NCI-H2196 treated with DMSO at 0.1 percent for 48 hours (cell line): Measurements from ENCODE around the gene AIG1.

ENCODE experiments used
- DNase-seq: peaks from one replicate; lab custom pipeline; 2025; ENCODE audit not compliant: unreplicated experiment; lab: John Stamatoyannopoulos, UW

Gene AIG1

DNA sequence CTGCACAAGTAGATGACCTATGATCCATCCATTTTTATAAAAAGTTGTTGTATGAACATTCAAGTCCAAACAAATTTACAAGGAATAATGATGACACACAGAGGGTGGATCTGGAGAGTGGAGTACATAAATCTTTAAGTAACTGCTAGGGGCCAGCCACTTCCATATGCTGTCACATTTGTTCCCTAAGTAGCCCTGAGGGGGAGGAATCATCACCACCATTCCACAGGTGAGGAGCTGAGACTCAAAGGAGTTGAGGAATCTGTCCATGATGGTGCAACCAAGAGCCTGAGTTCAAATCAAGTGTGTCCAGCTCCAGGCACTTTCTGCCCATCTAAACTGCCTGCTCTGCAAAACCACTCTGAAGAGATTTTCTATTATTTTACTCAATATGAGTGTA is 132.1 kb downstream of the AIG1 start:
- no peak for DNase-seq

DNA sequence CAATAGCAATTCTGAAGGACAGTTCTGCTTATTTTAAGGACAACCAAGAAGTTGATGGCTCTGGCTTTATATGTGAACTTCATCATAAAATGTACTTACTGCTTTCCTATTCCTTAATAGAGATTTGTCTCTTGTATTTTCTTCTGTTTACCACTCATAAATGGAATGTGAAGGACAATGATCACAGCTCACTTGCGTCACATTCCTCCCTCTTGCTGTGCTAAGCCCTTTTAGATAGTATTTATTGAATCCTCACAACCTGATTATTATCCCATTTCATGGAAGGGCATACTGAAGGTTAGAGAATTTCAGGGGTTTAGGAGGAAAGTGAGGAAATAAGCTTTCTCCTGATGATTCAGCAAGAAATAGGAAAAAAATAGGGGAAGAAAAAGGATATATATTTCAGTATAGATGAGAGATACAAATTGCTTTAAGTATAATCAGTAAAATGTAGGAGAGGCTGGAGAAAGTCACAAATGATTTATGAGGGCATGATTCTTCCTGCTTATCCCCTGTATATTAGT is 132.9 kb downstream of the AIG1 start:
- no peak for DNase-seq

DNA sequence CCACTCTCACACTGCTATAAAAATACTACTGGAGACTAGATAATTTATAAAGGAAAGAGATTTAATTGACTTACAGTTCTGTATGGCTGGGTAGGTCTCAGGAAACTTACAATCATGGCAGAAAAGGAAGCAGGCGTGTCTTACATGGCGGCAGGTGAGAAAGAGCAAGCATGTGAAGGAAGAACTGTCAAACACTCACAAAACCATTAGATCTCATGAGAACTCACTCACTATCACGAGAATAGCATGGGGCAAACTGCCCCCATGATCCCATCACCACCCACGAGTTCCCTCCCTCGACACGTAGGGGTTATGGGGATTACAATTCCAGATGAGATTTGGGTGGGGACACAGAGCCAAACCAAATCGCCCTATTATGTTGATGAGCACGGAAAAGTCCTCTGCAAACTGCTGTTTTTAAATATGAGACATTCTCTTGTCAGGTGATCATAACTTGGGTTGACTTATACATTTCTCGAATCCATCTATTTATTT is 133.5 kb downstream of the AIG1 start:
- no peak for DNase-seq

DNA sequence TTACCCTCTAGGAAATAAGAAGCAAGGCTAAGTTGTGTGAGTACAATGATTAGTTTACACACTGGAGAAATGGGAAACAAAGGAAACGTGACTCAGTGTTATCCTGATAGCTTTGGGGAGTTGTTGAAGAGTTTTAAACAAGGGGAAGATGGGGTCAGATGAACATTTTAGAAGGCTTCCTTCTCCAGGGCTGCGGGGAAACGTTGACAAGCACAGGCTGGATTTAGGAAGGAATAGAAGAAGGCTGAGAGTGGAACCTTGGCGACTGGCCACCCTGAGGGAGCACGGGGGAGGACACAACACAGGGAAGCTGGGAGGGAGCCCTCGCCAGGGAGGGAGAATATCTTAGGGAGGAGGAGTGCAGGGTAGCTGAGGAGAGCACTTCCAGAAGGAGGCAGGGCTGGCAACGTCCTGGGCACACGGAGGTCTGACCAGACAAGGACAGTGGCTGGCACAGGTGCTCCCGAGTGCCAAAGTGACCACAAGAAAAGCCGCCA is 134.7 kb downstream of the AIG1 start:
- no peak for DNase-seq

DNA sequence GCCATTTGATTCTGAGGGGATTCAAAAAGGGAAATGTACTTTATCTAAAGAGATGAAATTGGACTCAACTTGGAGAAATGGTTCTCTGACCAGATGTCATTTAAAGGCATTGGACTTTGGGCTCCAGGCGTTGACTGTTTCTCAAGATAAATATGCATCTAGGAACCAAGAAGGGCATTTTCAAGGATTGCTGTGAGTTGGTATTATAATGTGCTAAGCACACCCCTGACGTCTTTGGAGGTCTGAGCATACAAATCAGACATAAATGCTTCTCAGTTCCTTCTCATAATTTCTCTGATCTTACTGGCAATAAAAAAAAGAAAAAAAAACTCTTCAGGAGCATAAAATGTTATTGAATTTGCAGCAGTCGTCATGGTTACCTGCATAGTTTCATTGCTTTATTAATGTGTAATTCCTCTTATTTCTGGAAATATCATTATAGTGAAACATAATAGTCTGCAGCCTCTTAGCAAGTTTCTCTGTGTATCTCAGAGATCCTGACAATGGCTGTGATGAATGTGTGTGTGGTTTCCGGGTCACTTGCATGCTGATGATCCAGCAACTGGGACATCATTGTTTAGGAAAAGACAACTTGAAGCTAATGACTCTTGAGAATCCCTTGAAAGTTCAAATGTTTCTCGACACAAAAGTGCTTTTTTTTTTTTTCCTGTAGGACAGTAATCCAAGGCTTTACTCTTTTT is 136.0 kb downstream of the AIG1 start:
- no peak for DNase-seq

DNA sequence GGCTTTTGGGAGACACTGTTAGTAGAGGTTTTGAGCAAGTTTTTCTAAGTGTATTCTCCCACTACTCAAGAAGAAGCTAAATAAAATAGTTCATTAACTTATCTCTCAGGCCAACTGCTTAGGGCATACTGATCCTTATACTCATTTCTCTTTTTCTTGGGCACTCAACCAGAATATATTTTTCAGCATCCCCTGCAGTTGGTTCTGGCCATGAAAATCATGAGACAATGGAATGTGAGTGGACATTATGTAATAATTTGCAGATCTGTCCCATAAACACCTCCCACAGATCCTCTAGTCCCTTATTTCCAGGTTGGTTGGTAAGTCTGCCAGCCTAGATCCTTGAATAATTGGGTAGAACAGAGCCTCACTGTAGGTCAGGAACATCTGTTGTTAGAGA is 136.7 kb downstream of the AIG1 start:
- DNase-seq = no peak

DNA sequence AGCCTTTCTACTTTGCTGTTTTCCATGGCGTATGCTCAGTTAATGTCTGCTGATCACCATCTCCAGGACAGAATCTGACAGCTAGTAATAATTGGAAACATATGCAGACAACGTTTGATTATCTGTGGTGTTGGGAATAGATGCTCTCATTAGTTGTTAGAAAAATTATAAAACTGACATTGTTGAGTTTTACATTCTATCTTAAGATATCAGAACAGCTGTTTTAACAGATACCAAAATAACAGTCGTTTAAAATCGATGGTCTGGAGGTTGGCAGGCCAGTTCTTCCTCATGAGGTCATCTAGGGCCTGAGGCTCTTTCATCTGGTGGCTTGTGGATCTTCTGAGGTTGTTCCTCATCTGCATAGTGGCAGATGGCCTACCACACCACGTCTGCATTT is 137.6 kb downstream of the AIG1 start:
- DNase-seq = no peak

DNA sequence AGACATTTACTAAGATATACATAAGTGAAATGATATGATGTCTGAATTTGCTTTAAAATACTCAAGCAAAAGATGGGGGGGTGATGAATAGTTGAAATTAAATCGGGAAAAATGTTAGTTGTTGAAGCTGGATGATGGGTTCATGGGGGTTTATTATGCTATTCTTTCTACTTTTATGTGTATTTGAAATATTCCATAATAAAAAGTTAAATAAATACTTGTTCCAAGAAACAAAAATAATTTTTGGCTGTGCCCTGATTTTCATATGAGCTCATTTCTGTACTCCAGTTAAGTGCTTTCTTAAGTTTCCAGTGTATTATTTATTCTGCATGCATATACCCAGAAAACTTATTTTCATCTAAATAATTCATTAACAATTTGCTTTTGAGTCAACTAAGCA is 138.6 kb downstream of the AIG1 start:
- DNase-seq = no peak

DNA sequence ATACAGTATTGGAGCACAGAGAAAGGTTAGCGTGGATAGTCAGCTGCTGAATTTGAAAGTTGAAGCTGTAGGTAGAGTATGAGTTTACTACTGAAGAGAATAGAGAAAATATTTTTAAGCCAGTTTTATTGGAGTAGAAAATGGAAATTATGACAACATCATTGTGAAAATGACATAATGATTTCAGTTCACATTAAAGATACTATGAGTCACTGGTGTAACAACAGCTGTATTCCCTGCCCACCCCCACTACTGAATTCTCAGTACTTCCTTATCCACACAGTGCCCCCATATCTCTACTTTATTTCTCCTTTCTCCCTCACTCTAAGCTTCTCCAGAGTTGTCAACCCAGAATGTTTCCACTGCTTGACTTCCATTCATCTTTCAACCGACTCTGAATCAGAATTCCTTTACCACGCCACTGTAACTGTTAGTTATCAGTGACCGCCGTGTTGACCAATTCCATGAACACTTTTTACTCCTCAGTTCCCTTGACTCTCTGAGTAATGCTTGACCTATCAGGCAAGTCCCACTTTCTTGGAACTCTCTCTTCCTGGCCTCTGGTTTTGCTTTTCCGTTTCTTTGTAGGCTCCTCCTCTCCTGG is 139.6 kb downstream of the AIG1 start:
- no peak for DNase-seq

DNA sequence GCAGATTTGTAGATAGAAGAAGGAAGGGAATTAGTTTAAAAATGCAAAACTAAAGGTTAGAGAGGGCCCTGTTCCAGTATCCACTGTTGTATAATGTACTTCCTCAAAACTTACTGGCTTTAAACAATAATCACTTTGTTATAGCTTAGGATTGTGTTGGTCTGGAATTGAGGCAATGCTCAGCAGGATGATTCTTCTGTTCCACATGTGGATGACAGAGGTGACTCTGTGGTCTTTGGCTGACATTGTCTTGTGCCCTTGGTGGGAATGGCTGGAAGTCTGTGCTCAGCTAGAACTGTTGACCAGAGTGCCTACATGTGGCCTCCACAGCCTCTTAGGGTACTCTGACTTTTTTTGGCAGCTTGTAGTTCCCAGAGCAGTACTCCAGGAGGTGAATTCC is 143.4 kb downstream of the AIG1 start:
- DNase-seq = no peak

DNA sequence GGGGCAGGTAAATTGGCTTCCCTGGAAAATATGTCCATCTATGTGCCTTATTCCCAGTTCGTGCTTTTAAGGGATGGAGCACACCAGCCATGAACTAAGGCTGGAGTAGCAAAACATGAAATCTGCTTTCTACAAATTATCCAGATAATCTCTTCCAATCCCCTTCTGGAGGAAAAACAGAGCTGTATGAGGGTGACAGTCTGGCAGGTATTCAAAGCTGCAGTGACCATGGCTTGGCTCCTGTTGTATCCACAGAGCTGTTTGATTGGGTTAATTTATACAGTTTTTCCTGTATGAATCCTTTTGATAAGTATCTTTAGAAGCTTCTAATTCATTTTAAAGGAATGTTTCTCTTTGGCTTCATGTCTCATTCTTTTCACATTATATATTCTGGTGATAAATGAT is 144.4 kb downstream of the AIG1 start:
- no peak for DNase-seq

DNA sequence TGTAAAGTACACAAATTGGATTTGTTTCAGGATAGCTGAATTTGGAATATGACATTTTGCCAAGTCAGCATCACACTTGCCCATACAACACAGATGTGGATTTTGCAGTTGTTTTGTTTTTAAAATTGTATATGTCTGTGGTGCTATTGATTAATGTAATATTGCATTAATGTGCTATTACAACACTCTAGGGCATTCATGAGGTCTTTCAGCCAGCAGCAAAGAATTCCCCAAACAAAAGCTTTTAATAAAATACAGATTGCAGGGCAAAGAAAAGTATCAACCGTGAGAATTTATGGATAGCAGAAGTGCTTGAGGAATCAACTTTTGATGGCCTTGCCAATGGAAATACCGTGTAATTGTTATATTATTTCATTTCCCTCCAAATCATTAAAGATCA is 144.9 kb downstream of the AIG1 start:
- no peak for DNase-seq

DNA sequence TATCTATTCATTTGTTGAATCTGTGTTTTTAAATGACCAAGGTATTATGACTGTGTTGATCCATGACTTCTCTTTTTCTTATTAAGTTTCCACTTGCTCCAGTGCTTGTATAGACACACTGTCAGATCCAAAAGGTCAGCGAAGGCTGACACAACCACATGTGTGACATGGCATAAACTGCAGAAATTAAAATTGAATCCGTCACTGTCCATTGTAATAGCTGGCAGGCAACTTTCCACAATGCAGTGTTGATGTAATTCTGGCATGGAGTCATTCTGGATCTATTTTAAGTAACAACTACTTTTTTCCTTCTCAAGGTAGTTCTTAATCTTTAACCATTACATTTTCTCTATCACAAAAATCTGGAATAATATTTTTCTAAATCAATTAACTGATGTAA is 145.3 kb downstream of the AIG1 start:
- DNase-seq = no peak

DNA sequence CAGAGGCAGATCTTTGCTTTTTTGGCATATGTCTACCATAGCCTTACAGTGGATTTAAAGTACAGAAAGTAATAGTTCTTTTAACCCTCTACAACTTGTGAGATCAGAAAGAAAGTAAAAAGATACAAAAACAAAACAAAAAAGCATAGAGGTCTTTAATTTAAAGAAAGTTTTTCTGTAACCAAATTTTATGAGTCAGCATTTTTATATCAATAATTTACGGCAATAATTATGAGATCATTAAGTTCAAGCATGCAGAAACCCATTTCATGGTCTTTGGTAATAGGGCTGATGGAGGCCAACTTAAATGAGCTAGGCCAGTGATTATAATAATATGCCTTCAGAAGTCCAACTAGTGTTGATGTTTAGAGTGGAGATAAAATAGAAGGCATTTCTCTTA is 145.9 kb downstream of the AIG1 start:
- DNase-seq = no peak

DNA sequence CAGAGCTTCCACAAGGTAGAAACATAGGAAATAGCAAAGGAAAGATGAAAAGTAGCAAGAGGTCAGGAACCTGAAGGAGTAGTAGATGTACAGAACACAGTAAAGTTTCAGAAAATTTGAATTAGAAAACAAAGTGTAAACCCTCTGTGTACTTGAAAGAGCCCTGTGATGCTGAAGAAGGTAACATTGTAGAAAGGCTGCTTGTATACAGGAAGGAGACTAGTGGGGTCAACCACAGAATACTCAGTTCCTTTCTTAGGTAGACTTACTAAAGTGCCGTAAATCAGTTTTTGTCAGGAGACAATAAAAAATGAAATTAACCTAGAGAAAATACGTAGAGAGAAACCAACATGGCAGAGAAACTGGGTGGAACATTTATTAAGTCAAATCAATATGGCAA is 149.7 kb downstream of the AIG1 start:
- no peak for DNase-seq

DNA sequence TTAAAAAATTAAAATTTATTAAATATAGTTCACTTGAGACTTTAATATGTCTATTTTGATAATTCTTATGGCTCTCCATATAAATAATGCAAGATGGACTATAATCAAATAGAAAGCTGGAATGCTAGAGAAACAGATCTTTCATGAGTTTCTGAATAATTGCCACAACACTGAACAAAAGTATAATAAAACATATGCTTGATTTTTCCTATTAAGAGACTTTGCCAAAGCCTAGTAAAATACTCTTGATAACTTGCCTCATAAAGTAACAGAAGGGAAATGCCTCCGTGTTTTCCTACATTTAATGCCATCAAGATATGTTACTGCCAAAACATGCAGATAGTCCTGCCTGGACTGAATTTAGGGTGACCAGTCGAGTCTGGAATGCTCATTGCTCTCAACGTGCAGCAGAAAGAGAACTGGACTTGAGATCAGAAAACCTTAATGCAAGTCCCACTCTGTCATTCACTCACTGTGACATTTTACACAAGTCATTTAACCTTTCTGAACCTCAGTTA is 153.2 kb downstream of the AIG1 start:
- DNase-seq = no peak

DNA sequence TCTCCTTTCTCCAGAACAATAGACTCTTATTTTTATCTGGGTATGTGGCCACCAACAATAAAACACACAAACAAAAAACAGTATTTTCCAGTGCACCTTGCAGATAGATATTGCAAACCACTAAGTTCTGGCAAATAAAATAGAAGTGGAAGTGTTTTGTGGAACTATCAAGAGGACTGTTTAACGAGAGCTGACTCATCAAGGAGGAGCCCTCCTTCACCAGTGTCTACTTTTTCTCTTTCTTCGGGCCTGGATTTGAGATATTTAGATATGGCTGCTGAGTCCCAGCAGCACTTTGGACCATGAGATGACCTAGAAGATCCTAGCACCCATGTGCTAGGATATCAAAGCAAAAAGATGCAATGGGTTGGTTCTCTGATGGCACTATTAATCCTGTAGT is 154.7 kb downstream of the AIG1 start:
- no peak for DNase-seq

DNA sequence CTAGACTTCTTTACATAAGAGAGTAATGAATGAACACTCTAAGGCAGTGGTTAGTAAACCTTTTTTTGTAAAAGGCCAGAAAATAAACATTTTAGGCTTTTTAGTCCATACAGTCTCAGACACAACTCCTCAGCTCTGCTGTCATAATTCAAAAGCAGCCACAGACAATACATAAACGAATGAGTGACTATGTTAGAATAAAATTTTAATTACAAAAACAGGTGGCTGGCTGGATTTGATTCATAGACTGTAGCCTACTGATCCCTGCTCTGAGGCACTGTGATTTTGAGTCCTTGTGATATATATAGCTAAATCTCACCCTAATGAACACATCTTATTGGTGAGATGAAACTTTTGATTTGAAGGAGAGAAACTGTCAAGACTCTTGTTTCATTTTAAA is 155.1 kb downstream of the AIG1 start:
- no peak for DNase-seq

DNA sequence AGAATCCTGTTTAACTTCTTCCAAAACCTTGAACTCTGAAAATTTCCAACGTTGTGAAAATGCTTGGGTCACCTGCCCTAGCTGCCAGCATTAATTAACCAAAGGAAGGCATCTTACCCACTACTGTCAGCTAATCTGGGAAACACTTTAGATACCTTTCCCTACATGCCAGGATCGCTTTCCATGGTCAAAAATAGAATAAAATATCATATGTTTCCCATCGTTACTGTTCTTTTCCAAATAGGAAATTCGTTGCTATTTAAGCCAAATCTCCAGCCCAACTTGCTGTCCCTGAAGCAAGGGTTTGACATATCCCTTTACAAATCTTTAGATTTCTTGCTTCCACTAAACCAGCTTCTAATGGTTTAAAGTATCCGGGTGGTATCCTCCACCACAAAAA is 157.5 kb downstream of the AIG1 start:
- DNase-seq = no peak

DNA sequence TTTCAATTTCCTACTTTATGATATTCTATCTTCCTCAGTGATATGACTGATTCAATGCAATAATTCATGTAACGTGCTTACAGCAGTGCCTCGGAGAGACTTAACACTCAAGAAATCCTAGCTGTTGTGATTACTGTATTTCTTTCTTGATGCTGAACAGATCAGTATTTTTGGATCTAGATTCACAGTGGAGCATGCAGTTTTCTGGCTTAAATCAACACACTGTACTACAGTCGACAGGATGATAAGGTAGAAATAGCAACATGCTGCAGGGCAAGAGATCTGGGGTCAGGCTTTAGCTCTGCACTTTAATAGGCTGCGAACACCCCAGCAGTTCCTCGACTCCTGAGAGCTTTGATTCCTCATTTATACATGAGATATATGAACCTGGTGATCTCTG is 161.0 kb downstream of the AIG1 start:
- no peak for DNase-seq

DNA sequence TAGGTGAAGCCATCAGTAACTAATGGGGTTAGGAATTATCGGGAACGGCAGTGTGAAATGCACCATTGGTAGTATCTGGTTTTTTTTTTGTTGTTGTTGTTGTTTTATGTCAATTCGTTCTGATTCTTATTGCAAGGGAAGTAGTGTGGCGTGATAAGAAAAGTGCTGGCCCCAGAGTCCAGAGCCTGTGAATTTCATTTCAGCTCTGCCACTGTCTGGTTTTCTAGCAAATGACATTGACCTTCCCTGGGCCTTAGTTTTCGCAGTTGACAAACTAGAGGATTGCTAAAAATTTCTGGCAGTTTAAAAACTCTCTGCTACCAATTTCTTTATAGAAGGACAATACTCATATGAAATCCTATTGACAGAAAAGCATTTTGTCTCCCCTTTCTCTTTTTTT is 161.6 kb downstream of the AIG1 start:
- DNase-seq = no peak

DNA sequence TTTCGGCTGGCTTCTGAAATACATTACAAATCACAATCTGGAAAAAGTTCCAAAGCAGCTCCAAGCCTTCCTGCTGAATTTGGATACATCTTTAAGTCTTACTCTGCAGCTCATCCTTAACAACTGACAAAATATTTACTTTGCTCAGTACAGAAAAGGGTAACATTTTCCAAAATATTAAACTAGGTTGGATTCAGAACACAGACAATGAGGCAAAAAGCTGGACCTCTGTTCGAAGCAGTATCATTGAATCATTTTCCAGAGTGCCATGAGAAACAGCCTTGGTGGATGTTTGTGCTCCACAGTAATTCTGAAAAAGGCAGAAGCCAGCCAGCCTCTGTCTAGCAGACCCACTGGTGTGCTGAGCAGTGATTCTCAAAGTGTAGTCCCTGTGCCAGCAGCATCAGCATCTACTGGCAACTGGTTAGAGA is 162.1 kb downstream of the AIG1 start:
- DNase-seq = no peak
